Mesothelial cell of epicardium (in vitro differentiated cells): ENCODE data around the gene TNRC18. TPM values are rescaled to one million over a fixed set of nuclear protein-coding genes. Genes with fewer than 3 reads are reported as not detected.
"Not testable (repeated sequence)": the region's sequence is repeated elsewhere in the genome, so short reads cannot be mapped to it uniquely, and the experiment has no call there.

Experiments used
- DNase-seq, 2 experiments: peaks; one replicate each; pipeline ENCODE4 v3.0.0; 2021; ENCODE audit warnings: low spot score in 2 of 2; ENCODE audit not compliant: unreplicated experiment in 2 of 2
- H3K27ac Mint-ChIP-seq: 2 replicates; pipeline ENCODE4 v1.8.0; 2021; ENCODE audit warnings: mixed read lengths
- H3K27me3 Mint-ChIP-seq: 2 replicates; pipeline ENCODE4 v1.8.0; 2021; ENCODE audit warnings: low read depth, mixed read lengths
- H3K36me3 Mint-ChIP-seq: 2 replicates; pipeline ENCODE4 v1.8.0; 2021; ENCODE audit warnings: mixed read lengths
- H3K4me1 Mint-ChIP-seq: 2 replicates; pipeline ENCODE4 v1.8.0; 2021; ENCODE audit warnings: mixed read lengths
- H3K4me3 Mint-ChIP-seq: 2 replicates; pipeline ENCODE4 v1.8.0; 2021; ENCODE audit warnings: mild to moderate bottlenecking, moderate library complexity, mixed read lengths
- H3K9me3 Mint-ChIP-seq: 2 replicates; pipeline ENCODE4 v1.8.0; 2021; ENCODE audit warnings: mixed read lengths
- CTCF ChIP-seq: fragments of 200-600 bp; sonication (generic); IDR thresholded peaks from one replicate; pipeline ENCODE4 v1.5.0; 2021; ENCODE audit warnings: antibody characterized with exemption; ENCODE audit not compliant: unreplicated experiment
- total RNA-seq: library from RNA; stranded (reverse); gene quantifications from 3 replicates; pipeline ENCODE4 v1.2.1, GENCODE V29; 2021

Gene TNRC18
- total RNA-seq, 1 donor from 2014 or later: 171 TPM

GRCh38 chr7:5300366-5300765 lies 123.3 kb downstream of the TNRC18 start:
- Mint-ChIP-seq H3K36me3 (peaks cover 28% of the 10 kb centered on the region), H3K9me3 (no peaks in the 10 kb centered on the region), H3K4me3 (no peak overlapping the region), H3K27me3 (no peaks in the 10 kb centered on the region), H3K27ac (no peak overlapping the region), H3K4me1 (peaks cover 7% of the 10 kb centered on the region)
- no peak for TF ChIP-seq CTCF
- DNase-seq: no peak

GRCh38 chr7:5296611-5297226 lies 126.9 kb downstream of the TNRC18 start:
- TF ChIP-seq CTCF: no peak
- Mint-ChIP-seq H3K36me3 (peaks cover 44% of the 10 kb centered on the region), H3K27ac (peak overlapping the region; percentile 47), H3K4me3 (peak overlapping the region; percentile 52), H3K4me1 (peaks cover 7% of the 10 kb centered on the region), H3K27me3 (no peaks in the 10 kb centered on the region), H3K9me3 (peaks cover 4% of the 10 kb centered on the region)
- DNase-seq: peak; percentile 73 to 75

GRCh38 chr7:5296015-5296610 lies 127.5 kb downstream of the TNRC18 start:
- DNase-seq: no peak
- peaks cover 45% of the 10 kb centered on the region for H3K36me3 Mint-ChIP-seq
- H3K9me3 Mint-ChIP-seq: peaks cover 4% of the 10 kb centered on the region
- no peak overlapping the region for H3K27ac Mint-ChIP-seq
- peaks cover 7% of the 10 kb centered on the region for H3K4me1 Mint-ChIP-seq
- no peak for TF ChIP-seq CTCF
- H3K4me3 Mint-ChIP-seq: peak overlapping the region; percentile 22
- no peaks in the 10 kb centered on the region for H3K27me3 Mint-ChIP-seq

GRCh38 chr7:5295039-5296014 lies 128.3 kb downstream of the TNRC18 start:
- no peak overlapping the region for H3K4me3 Mint-ChIP-seq
- peaks cover 4% of the 10 kb centered on the region for H3K9me3 Mint-ChIP-seq
- peaks cover 7% of the 10 kb centered on the region for H3K4me1 Mint-ChIP-seq
- no peak for DNase-seq
- TF ChIP-seq CTCF: no peak
- no peaks in the 10 kb centered on the region for H3K27me3 Mint-ChIP-seq
- H3K36me3 Mint-ChIP-seq: peaks cover 44% of the 10 kb centered on the region
- H3K27ac Mint-ChIP-seq: no peak overlapping the region

GRCh38 chr7:5294169-5294987 lies 129.3 kb downstream of the TNRC18 start:
- Mint-ChIP-seq H3K27ac (no peak overlapping the region), H3K9me3 (peaks cover 4% of the 10 kb centered on the region), H3K36me3 (peaks cover 41% of the 10 kb centered on the region)

GRCh38 chr7:5291711-5292335 lies 131.8 kb downstream of the TNRC18 start:
- not testable (repeated sequence) for DNase-seq, H3K9me3 Mint-ChIP-seq, H3K4me1 Mint-ChIP-seq, H3K27ac Mint-ChIP-seq, H3K27me3 Mint-ChIP-seq, H3K4me3 Mint-ChIP-seq
- peaks cover 33% of the 10 kb centered on the region for H3K36me3 Mint-ChIP-seq

More at GRCh38 chr7:5294169-5294987, 129.3 kb downstream of the TNRC18 start:
- H3K4me1 Mint-ChIP-seq: peaks cover 7% of the 10 kb centered on the region
- H3K4me3 Mint-ChIP-seq: no peak overlapping the region
- H3K27me3 Mint-ChIP-seq: no peaks in the 10 kb centered on the region
- TF ChIP-seq CTCF: no peak
- DNase-seq: no peak
